DND-41 (cell line): ENCODE measurements around the gene KLHL2.

Experiments
- ATAC-seq: fragments of 200-7000 bp; cut with Tn5 transposase; 3 replicates; pipeline ENCODE4 v1.9.1; 2021; ENCODE audit warnings: low read depth; ENCODE audit not compliant: insufficient read depth
- DNase-seq: peaks from one replicate; pipeline ENCODE4 v3.0.0-alpha.2; 2020
- H2AFZ ChIP-seq: 2 replicates; pipeline ENCODE4 v1.6.0; 2012; ENCODE audit warnings: low read depth, low read length
- H3K27ac ChIP-seq: 2 replicates; pipeline ENCODE4 v1.5.1; 2012; ENCODE audit warnings: low read length, inconsistent platforms
- H3K27me3 ChIP-seq: fragments of 200-600 bp; sonication (generic); 2 replicates; pipeline ENCODE4 v1.6.0; 2012; ENCODE audit warnings: low read length, mild to moderate bottlenecking, inconsistent platforms; ENCODE audit not compliant: insufficient read depth, poor library complexity
- H3K36me3 ChIP-seq: 2 replicates; pipeline ENCODE4 v1.5.1; 2012; ENCODE audit warnings: low read length, inconsistent platforms; ENCODE audit not compliant: insufficient read depth
- H3K4me1 ChIP-seq: 2 replicates; pipeline ENCODE4 v1.5.1; 2012; ENCODE audit warnings: mild to moderate bottlenecking, low read length; ENCODE audit not compliant: insufficient read depth
- H3K4me2 ChIP-seq: 2 replicates; pipeline ENCODE4 v1.6.0; 2012; ENCODE audit warnings: mild to moderate bottlenecking, moderate library complexity, low read length, inconsistent platforms; ENCODE audit not compliant: insufficient read depth
- H3K4me3 ChIP-seq, 2 experiments: fragments of 200-600 bp in 1 of 2; shearing (Covaris generic) in 1 of 2; 2 replicates each; pipeline ENCODE4 v1.5.1; 2012 to 2016; ENCODE audit warnings: inconsistent platforms in 2 of 2, low read length in 2 of 2, mild to moderate bottlenecking in 2 of 2, low read depth in 1 of 2, moderate library complexity in 1 of 2
- H3K79me2 ChIP-seq: 2 replicates; pipeline ENCODE4 v1.6.0; 2012; ENCODE audit warnings: low read length, inconsistent platforms; ENCODE audit not compliant: insufficient read depth
- H3K9ac ChIP-seq: 2 replicates; pipeline ENCODE4 v1.6.0; 2012; ENCODE audit warnings: low read depth, mild to moderate bottlenecking, inconsistent platforms, low read length, moderate library complexity
- H3K9me3 ChIP-seq: 2 replicates; pipeline ENCODE4 v1.5.1; 2012; ENCODE audit warnings: low read length, moderate library complexity, mild to moderate bottlenecking, inconsistent platforms; ENCODE audit not compliant: insufficient read depth, severe bottlenecking
- H4K20me1 ChIP-seq: 2 replicates; pipeline ENCODE4 v1.6.0; 2012; ENCODE audit warnings: low read length; ENCODE audit not compliant: insufficient read depth
- CTCF ChIP-seq: IDR thresholded peaks from 2 replicates; pipeline ENCODE4 v1.5.1; 2012; ENCODE audit warnings: borderline replicate concordance, low read length, moderate library complexity, mild to moderate bottlenecking; ENCODE audit not compliant: poor library complexity, severe bottlenecking; ENCODE audit errors: extremely low read depth
- EZH2 ChIP-seq: IDR thresholded peaks from 3 replicates; pipeline ENCODE4 v1.6.1; 2012; ENCODE audit warnings: borderline replicate concordance, low read depth, mild to moderate bottlenecking, moderate library complexity, low read length, inconsistent platforms; ENCODE audit not compliant: severe bottlenecking

Gene KLHL2

GRCh38 chr4:165199286-165199685 lies 8.1 kb upstream of the KLHL2 start:
- no peak for DNase-seq

GRCh38 chr4:165199722-165200121 lies 7.6 kb upstream of the KLHL2 start:
- H3K27ac ChIP-seq, result no peak overlapping the region

More at GRCh38 chr4:165199286-165199685, 8.1 kb upstream of the KLHL2 start:
- Histone ChIP-seq H3K4me2 (no peak overlapping the region), H3K36me3 (no peaks in the 10 kb centered on the region), H3K79me2 (no peaks in the 10 kb centered on the region), H3K4me1 (no peaks in the 10 kb centered on the region), H3K27ac (no peak overlapping the region), H3K9ac (no peak overlapping the region), H3K9me3 (no peaks in the 10 kb centered on the region), H3K27me3 (no peaks in the 10 kb centered on the region), H3K4me3 (no peak overlapping the region), H4K20me1 (no peaks in the 10 kb centered on the region), H2AFZ (no peak overlapping the region)
- ATAC-seq, result no peak
- TF ChIP-seq EZH2, result no peak
- TF ChIP-seq CTCF, result no peak

GRCh38 chr4:165201806-165202205 lies 5.6 kb upstream of the KLHL2 start:
- TF ChIP-seq CTCF (no peak), EZH2 (no peak)
- Histone ChIP-seq H3K9me3 (no peaks in the 10 kb centered on the region), H3K4me3 (no peak overlapping the region), H3K9ac (no peak overlapping the region), H3K4me1 (peaks cover 8% of the 10 kb centered on the region), H3K79me2 (peaks cover 3% of the 10 kb centered on the region; the same call in 1 of the 2 replicates), H3K36me3 (no peaks in the 10 kb centered on the region), H3K27ac (no peak overlapping the region), H2AFZ (no peak overlapping the region), H3K27me3 (no peaks in the 10 kb centered on the region), H3K4me2 (no peak overlapping the region), H4K20me1 (no peaks in the 10 kb centered on the region)
- DNase-seq (no peak), ATAC-seq (no peak)

More at GRCh38 chr4:165199722-165200121, 7.6 kb upstream of the KLHL2 start:
- Histone ChIP-seq H3K79me2 (no peaks in the 10 kb centered on the region), H3K9me3 (no peaks in the 10 kb centered on the region), H3K4me2 (no peak overlapping the region), H3K27me3 (no peaks in the 10 kb centered on the region), H4K20me1 (no peaks in the 10 kb centered on the region), H2AFZ (no peak overlapping the region), H3K36me3 (no peaks in the 10 kb centered on the region), H3K4me1 (no peaks in the 10 kb centered on the region), H3K4me3 (no peak overlapping the region), H3K9ac (no peak overlapping the region)
- no peak for TF ChIP-seq CTCF
- TF ChIP-seq EZH2, result no peak
- DNase-seq (no peak), ATAC-seq (no peak)
